Kidney epithelial cell (primary cell): ENCODE measurements around the gene TEX2. TPM values are rescaled to one million over a fixed set of nuclear protein-coding genes. Genes with fewer than 3 reads are reported as not detected.
"Not testable (repeated sequence)": the region's sequence is repeated elsewhere in the genome, so short reads cannot be mapped to it uniquely, and the experiment has no call there.

Experiments used
- DNase-seq: peaks from one replicate; pipeline ENCODE4 v3.0.0-alpha.2; 2010; ENCODE audit warnings: low read depth
- H3K27me3 ChIP-seq: 2 replicates; pipeline ENCODE4 v1.6.0; 2011; ENCODE audit warnings: low read length; ENCODE audit not compliant: control insufficient read depth, insufficient read depth
- H3K36me3 ChIP-seq: 2 replicates; pipeline ENCODE4 v1.5.1; 2011; ENCODE audit warnings: low read length; ENCODE audit not compliant: control insufficient read depth, insufficient read depth
- H3K4me3 ChIP-seq: 2 replicates; pipeline ENCODE4 v1.5.1; 2011; ENCODE audit warnings: low read depth, mild to moderate bottlenecking, control low read depth, low read length
- total RNA-seq: library from RNA; depleted of rRNA; stranded (reverse); fragments of >200 nt; gene quantifications from 2 replicates; pipeline ENCODE4 v1.2.3, GENCODE V29; 2015
- TF ChIP-seq, protein P1 (sequence below): IDR thresholded peaks from 2 replicates; pipeline ENCODE4 v1.5.1; 2011; ENCODE audit warnings: mild to moderate bottlenecking, moderate library complexity, low read length, control low read depth, inconsistent platforms; ENCODE audit not compliant: insufficient read depth, poor library complexity, severe bottlenecking

The TEX2 gene
- total RNA-seq, 1 donor from 2014 or later, result 16.5 TPM

GRCh38 chr17:64183815-64184214 lies 79.2 kb downstream of the TEX2 start:
- H3K27me3 ChIP-seq, result no peaks in the 10 kb centered on the region
- TF ChIP-seq, protein P1, sequence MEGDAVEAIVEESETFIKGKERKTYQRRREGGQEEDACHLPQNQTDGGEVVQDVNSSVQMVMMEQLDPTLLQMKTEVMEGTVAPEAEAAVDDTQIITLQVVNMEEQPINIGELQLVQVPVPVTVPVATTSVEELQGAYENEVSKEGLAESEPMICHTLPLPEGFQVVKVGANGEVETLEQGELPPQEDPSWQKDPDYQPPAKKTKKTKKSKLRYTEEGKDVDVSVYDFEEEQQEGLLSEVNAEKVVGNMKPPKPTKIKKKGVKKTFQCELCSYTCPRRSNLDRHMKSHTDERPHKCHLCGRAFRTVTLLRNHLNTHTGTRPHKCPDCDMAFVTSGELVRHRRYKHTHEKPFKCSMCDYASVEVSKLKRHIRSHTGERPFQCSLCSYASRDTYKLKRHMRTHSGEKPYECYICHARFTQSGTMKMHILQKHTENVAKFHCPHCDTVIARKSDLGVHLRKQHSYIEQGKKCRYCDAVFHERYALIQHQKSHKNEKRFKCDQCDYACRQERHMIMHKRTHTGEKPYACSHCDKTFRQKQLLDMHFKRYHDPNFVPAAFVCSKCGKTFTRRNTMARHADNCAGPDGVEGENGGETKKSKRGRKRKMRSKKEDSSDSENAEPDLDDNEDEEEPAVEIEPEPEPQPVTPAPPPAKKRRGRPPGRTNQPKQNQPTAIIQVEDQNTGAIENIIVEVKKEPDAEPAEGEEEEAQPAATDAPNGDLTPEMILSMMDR, result no peak
- no peak for DNase-seq
- H3K36me3 ChIP-seq, result no peaks in the 10 kb centered on the region
- no peak overlapping the region for H3K4me3 ChIP-seq

GRCh38 chr17:64182325-64183012 lies 80.6 kb downstream of the TEX2 start:
- H3K36me3 ChIP-seq, result no peaks in the 10 kb centered on the region
- TF ChIP-seq, protein P1, result no peak
- no peaks in the 10 kb centered on the region for H3K27me3 ChIP-seq
- DNase-seq, result no peak
- no peak overlapping the region for H3K4me3 ChIP-seq

GRCh38 chr17:64180089-64181073 lies 82.7 kb downstream of the TEX2 start:
- DNase-seq, result no peak
- H3K36me3 ChIP-seq, result no peaks in the 10 kb centered on the region
- TF ChIP-seq, protein P1, result no peak
- H3K27me3 ChIP-seq, result no peaks in the 10 kb centered on the region
- H3K4me3 ChIP-seq, result no peak overlapping the region

DNA sequence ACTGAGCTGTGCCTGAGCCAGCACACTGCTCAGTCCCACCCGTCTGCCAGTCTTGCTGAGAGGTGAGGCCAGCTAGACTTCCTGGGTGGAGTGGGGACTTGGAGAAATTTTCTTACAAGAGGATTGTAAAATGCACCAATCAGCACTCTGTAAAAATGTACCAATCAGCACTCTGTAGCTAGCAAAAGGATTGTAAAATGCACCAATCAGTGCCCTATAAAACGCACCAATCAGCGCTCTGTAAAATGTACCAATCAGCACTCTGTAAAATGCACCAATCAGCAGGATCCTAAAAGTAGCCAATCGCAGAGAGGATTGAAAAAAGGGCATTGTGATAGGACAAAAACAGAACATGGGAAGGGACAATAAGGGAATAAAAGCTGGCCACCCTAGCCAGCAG lies 84.0 kb downstream of the TEX2 start:
- H3K36me3 ChIP-seq, result not testable (repeated sequence)

GRCh38 chr17:64178011-64178825 lies 84.8 kb downstream of the TEX2 start:
- no peaks in the 10 kb centered on the region for H3K36me3 ChIP-seq
- no peak overlapping the region for H3K4me3 ChIP-seq
- DNase-seq, result no peak

More for the DNA sequence above, 84.0 kb downstream of the TEX2 start:
- DNase-seq, H3K4me3 ChIP-seq, H3K27me3 ChIP-seq: not testable (repeated sequence)

More at GRCh38 chr17:64178011-64178825, 84.8 kb downstream of the TEX2 start:
- no peaks in the 10 kb centered on the region for H3K27me3 ChIP-seq
- TF ChIP-seq, protein P1, result no peak
